Measurements from ENCODE around the gene JADE2.

JADE2 gene

DNA sequence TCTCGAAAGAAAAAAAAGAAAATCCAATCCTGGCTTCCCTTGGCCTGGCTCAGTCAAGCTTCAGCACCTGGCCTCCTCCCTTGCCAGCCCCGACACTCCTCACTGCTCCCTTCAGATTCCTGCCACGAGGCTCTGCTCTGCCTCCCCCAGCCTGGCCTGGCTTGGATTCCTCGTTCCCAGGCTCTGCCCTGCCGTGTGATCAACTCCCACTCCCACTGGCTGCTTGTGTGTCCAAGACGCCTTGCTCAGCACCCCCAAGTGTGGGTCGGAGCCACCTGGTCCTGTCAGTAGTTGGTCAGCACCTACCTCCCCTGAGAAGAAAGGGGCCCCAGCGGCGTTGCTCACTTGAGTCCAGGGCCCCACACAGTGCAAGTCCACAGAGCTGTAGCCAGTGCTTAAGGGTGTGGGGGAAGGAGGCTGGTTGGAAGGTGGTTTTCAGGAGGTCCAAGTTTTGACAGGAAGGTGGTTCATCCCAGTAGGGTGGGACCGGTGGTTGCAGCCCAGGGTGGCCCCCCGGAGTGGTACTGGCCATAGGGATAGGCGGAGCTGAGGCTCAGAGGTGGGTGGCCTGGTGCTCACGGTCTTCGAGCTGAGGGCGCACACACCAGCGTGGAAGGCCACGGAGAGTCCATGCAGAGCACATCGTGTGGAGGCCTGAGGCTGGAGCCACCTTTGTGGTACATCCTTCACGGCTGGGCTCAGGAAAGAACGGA, 46.4 kb downstream of the JADE2 start:
- no peak for DNase-seq

DNA sequence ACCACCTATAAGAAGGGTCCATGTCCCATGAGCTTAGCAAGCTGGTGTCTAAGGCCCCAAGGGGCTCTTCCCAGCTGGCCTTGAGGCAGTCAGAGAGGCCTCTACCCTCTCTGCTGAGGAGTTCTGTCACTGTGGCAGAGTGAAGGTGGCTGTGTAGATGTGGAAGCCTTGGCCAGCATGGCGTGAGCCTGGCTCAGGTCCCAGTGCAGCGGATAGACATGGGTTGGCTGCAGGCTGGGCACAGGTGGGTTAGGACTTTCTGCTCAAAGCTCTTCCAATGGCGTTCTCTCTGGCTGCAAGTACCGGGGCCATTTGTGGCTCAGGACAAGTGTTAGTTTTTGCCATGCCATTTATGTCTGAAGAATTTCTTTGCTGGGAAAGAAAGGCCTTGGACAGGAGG, 47.3 kb downstream of the JADE2 start:
- no peak for DNase-seq

DNA sequence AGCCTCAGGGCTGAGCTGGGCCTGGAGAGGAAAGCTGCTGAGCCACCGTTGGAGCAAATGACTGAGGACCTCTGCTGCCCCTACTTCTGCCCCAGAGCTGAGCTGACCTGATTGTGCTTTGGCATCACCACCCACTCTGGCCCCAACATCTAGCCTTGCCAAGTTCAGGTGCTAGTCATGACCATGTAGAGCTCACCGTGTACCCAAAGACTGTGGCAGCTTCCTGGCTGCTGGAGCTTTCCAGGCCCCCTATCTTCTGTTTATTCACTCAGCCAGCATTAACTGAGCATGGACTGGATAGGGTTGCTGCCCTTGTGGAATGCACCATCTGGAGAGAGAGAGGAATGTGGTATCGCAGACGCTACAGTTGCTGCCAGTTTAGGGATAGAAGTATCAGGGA, 49.1 kb downstream of the JADE2 start:
- DNase-seq = no peak

DNA sequence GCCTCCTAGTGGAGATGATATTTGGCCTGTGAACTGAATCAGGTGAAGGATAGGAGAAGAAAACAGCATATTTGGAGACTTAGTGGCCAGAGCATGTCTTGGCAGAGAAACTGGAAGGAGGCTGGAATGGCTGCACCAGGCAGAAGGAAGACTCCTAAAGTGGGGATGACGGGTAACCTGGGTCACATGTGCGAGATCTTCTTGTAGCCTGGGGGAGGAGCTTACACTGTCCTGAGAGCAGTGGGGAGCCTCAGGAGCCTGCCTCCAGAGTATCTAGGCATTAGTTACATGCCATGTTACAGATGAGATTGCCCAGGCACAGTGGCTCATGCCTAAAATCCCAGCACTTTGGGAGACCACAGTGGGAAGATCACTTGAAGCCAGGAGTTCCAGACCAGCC, 49.8 kb downstream of the JADE2 start:
- DNase-seq = no peak

DNA sequence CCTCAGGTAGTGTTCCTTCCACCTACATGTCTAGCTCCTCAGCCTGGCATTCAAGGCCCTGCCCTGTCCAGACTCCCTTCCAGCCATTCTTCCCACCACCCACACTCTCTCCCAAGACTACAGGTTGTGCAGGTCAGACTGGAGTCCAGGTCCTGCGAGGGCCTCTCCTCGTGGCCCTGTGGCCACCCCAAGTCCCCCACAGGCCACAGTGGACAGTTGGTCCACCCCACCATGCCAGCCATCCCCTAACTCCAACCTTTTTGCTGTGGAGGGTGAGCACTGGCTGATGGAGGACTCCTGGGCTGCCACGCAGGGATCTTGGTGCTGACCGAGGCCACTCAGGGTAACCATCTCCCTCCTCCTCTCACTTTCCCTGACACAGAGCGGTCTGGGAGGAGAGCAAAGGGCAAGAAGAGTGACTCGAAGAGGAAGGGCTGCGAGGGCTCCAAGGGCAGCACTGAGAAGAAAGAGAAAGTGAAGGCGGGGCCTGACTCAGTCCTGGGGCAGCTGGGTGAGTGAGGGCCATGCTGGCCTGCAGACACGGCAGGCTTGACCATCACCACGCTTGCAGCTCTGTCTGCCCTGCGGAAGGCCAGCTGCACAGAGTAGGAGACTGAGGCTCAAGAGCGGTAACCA, 51.0 kb downstream of the JADE2 start:
- no peak for DNase-seq

DNA sequence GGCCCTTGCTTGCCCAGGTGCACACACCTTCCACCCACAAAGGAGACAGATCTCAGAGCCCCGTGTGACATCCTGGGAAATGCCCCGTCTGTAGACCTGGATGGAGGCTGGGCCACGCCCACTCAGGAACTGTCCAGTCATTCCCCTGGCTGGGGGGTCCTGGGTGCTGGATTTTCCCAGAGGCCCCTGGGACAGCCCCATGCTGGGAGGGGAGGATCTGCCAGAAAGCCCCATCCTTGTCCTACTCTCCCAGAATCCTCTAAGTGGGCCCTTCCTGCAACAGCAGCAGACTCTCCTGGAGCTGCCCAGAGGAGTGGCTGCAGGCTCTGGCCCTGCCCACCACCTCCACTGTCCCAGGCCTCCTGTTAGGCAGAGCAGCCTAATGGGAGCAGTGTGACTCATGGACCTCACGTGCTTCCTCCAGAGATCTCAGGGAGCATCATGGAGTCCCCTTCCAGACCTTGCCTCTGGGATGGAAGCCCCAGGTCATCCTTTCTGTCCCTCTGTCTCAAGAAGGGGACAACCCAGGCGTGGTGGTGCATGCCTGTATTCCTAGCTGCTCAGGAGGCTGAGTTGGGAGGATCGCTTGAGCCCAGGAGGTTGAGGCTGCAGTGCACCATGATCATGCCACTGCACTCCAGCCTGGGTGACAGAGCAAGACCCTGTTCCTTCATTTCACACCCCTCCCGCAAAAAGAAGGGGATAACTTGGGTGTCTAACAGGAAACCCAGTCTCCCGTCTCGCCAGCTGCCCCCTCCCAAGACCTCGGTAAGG, 51.7 kb downstream of the JADE2 start:
- no peak for DNase-seq

DNA sequence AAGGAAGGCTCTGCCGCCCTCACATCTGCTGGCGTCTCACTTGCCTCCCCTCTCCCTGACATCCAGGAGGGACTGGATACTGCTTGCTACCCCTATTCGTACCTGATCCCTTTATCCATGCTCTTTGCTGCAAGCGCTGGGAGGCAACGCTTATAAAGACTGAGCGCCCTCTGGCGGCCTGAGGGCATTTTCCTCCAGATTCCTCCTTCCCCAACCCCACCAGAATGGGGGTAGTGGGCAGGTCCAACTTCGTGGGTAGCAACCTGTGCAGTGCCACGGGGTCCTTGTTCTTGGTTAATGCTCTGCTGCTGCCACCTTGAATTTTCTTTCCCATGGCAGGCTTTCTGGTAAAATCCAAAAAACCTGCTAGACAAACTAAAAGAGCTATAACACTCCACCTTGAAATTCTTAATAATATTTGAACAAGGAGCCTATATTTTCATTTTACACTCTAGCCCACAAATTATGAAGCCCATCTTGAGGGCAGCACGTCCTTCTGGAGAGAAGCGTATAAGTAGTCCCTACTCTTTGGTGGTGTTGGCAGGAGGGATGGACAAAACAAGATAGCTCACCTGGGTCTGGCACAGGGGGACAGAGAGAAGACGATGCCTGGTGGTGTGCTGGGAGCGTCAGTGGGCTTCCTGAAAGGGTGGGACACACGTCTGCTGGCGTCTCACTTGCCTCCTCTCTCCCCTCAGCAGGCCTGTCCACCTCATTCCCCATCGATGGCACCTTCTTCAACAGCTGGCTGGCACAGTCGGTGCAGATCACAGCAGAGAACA, 52.5 kb downstream of the JADE2 start:
- DNase-seq = no peak

DNA sequence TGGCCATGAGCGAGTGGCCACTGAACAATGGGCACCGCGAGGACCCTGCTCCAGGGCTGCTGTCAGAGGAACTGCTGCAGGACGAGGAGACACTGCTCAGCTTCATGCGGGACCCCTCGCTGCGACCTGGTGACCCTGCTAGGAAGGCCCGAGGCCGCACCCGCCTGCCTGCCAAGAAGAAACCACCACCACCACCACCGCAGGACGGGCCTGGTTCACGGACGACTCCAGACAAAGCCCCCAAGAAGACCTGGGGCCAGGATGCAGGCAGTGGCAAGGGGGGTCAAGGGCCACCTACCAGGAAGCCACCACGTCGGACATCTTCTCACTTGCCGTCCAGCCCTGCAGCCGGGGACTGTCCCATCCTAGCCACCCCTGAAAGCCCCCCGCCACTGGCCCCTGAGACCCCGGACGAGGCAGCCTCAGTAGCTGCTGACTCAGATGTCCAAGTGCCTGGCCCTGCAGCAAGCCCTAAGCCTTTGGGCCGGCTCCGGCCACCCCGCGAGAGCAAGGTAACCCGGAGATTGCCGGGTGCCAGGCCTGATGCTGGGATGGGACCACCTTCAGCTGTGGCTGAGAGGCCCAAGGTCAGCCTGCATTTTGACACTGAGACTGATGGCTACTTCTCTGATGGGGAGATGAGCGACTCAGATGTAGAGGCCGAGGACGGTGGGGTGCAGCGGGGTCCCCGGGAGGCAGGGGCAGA, 53.3 kb downstream of the JADE2 start:
- no peak for DNase-seq

DNA sequence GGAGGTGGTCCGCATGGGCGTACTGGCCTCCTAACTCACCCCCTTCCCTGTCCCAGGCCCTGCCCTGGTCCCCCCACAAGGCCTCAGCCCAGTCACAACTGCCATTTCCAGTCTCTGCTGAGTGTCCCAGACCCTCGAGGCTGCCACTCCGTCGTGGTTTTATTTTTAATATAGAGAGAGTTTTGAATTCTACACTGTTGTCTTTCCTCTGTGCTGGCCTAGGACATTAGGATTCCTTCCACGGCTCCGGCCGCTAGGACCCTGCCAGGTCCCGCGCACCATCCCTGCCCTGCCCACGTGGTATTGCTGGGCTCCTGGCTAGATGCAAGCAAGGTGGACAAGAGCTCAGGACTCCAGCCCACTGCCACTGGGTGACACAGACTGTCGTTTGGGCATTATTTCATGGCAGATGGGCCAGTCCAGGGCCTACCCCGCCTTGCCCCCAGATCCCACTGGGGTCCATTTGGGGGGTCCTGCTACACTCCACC, 53.9 kb downstream of the JADE2 start:
- no peak for DNase-seq

DNA sequence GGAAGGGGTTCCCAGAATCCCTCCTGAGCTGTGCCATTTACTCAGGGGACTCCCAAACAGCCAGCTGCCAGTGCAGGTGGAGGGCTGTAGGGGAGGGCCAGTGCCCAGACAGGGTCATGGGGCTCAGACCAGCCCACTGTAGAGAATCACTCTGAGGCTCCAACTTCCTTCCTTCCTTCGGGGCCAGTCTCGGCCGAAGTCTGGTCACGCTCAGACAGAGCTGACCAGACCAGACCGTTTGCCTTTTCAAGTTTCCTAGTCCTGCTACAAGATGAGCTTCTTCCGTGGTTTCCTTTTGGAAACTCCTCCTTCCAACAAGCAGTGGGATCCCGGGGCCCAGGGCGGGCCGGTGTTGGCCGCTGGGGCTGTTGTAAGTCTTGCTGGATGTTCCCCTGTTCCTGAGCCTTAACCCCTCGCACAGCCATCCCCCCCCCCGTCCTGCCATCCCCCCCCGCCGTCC, 54.6 kb downstream of the JADE2 start:
- DNase-seq = no peak

DNA sequence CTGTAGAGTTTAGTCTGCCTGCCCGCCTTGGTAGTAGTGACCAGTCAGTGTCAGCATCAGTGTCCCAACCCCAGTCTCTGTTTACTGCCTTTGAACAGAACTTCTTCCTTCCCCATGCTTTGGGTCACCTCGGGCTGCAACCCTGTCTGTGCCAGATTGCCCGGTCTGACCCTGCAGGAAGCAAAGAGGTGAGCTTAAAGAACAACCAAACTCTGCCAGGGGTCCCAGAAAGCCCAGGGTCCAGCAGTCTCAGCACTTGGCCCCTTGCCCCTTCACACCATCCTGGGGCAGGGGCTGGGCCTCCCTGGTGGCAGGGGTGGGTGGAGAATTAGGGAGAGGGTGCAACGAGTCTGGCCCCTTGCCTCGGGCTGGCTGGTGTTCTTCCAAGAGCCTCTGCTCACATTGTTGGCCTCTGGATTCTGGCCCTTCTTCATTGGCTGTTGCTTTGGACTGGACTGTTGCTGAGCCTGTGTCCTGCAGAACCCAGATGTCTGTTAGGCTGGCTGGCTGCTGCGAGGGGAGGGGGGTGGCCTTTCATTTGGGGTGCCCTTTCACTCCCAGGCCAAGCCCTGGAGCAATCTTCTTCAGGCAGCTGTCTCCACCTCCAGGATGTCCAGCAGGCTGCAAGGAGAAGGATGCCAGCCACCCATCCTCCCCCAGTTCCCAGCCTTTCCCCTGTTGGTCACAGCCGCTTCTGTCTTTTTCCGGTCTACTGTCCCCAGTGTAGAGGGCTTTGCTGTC, 55.9 kb downstream of the JADE2 start:
- DNase-seq = no peak

DNA sequence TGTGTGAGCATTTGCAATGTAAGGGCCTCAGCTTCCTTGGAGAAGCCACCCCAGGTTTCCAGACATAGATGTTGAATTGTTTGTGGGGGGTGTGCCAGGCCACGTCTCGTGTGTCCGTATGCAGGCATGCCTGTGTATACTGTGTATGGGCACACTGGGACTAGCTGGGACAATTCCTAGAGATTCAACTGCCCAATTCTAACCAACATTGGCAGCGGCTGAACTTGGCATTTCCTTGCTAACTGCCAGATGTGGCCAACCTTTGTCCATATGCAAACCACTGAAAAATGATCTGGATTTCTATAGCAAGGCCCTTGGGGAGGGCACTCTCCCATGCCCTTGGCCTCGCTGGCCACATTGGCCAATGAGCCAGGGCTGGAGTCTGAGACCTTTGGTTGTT, 56.8 kb downstream of the JADE2 start:
- DNase-seq = no peak

DNA sequence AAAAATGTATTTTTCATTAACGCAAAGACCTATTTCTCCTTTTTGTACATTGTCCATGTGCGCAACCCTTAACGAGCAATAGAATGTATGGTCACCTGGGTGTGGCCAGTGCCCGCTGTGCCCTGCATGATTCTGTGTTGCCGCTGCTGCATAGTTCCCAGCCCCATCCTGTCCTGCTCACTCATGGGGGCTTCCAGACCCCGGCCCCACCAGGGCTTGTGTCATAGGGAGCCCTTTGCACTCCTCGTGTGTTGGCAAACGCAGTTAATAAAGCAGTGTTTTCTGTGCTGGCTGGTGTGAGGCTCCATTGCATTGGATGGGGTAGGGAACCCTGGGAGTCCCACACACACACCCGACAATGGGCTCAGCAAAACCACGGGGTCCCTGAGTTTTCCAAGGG, 57.5 kb downstream of the JADE2 start:
- DNase-seq = no peak

DNA sequence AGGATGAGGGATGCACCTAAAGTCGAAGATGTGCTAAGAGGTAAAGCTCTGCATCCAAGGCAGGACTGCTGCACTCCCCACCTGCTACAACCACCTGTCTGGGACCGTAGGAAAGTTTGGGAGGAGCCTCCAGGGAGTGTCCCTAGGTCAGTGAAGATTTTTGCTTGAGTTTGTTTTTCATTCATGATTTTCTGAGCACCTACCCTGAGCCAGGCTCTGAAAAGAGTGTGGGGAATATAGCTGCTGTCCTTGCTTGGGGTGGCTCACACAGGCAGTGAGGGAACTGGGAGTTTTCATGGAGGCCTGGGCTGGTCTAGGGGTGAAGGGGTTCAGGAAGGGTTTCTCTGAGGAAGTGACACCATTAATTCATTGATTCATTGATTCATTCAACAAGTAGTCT, 58.3 kb downstream of the JADE2 start:
- no peak for DNase-seq

DNA sequence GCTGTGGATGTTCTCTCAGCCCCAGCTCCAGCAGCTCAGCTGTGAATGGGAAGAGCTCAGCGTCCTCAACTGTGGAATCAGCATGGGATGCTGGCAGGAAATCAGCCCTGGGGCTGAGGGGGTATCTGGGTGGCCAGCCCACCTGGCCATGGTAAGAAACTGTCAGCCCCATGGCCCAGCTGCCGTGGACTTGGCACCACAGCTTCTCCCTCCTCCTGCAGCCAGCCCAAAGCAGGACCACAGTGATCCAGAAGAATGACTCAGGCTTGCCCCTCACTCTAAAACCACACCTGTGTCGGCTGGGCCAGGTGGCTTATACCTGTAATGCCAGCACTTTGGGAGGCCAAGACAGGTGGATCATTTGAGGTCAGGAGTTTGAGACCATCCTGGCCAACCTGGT, 59.2 kb downstream of the JADE2 start:
- no peak for DNase-seq

DNA sequence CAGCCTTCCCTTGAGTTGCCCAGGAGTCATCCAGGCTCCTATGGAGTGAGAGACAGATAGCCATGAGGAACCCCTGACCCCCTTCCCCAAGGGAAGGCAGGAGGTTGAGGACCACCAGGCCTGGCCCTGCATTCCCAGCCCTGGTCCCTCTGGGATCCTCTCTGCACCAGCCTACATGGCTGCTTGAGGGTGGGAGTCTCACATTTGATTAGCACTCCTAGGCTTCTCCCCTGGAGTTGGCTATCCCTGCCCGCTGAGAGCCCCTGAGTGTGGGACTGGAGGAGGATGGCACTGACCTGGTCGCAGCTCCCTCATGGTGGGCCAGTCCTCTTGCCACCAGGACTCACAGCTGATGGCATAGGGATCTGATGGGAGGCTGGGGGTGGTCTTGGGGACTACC, 60.5 kb downstream of the JADE2 start:
- no peak for DNase-seq

DNA sequence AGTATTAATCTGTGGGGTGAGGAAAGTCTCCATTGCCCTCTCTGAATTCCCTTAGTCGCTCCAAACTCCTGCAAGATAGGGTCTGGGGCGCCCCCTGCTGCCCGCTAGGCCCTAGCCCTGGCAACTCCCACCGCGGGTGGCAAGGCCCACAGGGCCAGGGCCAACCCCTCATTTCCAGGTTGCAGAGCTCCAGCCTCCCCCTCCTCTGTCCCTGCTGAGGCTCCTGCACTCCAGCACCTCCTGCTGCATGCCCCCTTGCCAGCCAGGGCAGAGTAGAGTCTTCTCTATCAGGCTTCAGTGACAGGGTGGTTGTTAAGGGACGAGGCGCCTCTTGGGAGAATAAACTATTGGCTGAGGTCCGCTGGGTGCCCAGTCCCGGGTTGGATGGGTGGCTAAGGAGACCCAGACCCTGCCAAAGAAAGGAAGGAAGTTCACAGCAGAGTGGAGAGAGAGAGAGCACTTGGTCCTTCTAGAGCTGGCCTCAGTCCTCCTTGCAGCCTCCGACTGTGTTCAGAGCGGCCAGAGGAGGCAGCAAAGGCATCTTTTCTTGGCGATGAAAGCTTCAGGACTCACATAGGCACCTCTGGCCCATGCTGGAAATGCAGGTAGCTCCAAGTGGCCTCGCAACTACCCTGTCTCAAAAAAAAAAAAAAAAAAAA, 61.5 kb downstream of the JADE2 start:
- no peak for DNase-seq

DNA sequence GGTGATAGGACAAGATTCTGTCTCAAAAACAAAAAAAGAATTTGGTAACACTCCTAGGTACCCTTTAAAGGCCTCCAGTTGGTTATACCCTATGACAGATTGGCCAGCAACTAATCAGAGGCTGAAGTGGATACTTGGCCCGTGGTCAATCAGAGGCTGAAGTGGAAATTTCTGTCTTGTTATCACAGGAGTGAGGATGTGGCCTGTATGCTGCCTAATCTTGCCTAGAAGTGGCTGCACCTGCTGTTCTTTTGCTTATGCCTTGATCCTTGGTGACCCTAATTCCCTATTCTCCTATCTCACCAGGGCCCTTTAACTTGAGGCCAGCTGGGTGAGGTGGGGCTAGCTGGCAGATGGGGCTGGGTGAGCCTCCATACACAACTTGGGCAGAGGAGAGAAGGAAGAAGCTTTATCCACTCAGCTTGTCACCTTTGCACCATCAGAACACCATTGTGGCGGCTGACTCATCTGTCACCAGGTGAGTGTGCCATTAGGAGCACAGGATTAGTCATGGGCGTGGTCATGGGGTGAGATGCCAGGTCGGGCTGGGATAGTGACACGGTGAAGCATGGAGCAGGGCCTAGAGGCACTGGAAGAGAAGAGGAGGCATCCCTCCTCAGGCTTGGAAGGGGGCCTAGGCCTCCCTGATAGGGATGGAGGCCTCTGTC, 65.7 kb downstream of the JADE2 start:
- no peak for DNase-seq

DNA sequence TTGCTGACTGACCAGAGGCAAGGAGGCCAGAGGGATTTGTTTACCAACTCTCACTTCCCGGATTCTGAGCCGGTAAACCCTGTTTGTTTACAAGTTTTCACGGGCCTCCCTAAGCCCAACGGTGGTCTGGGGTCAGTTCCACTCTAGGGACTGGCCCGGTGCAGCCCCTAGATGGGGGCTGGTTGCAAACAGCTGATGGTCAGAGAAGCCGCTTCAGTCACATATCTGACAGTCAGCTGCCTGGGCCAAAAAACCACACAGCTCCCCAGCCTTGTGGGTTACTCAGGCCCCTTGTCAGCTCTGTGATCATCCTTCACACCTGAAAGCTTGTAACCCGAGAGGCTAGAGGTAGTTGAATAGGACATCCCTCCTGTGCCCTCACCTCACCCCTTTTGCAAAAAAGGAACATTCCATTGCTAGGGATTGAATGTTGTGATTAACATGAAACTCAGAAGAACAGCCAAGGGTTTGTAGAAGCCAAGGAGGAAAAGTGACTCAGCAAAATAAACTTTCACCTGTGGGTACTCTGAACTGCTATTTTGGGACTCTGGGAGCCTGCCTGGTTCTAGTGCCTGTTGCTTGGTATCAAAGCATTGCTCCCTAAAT, 66.8 kb downstream of the JADE2 start:
- no peak for DNase-seq

DNA sequence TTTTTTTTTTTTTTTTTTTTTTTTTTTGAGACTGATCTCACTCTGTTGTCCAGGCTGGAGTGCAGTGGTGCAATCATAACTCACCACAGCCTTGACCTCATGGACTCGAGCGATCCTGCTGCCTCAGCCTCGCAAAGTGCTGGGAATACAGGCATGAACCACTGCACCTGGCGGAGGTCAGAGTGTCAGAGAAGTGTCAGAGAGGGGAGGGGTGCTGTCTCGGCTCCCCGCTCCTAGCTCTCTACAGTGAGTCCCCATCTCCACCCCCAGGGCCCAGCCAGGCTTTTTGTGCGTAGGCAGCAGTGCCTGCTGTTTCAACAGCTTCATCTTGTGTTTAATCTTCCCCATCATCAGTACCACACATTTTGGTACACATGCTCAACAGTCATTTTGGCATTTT, 68.9 kb downstream of the JADE2 start:
- DNase-seq = no peak

All from NCI-H2081 treated with DMSO at 0.1 percent for 48 hours (cell line).